ENCODE measurements around the gene MAN1C1.
"Not testable (repeated sequence)": the region's sequence is repeated elsewhere in the genome, so short reads cannot be mapped to it uniquely, and the experiment has no call there.

MAN1C1 gene

GRCh38 chr1:25683731-25684130, 67.1 kb downstream of the MAN1C1 start:
- no peak for DNase-seq

GRCh38 chr1:25684216-25684965, 67.8 kb downstream of the MAN1C1 start:
- no peak for DNase-seq

- DNase-seq, result no peak
These were observed 68.7 kb downstream of the MAN1C1 start for GRCh38 chr1:25685211-25685750.

- no peak for DNase-seq
These were observed 69.5 kb downstream of the MAN1C1 start for GRCh38 chr1:25685938-25686665.

GRCh38 chr1:25687221-25688017, 70.8 kb downstream of the MAN1C1 start:
- DNase-seq, result no peak

- no peak for DNase-seq
These were observed 72.0 kb downstream of the MAN1C1 start for GRCh38 chr1:25688390-25689119.

- no peak for DNase-seq
These were observed 73.2 kb downstream of the MAN1C1 start for GRCh38 chr1:25689686-25690381.

GRCh38 chr1:25690396-25690956, 73.9 kb downstream of the MAN1C1 start:
- no peak for DNase-seq

- DNase-seq, result no peak
These were observed 74.6 kb downstream of the MAN1C1 start for GRCh38 chr1:25691211-25691610.

GRCh38 chr1:25692560-25692959, 76.0 kb downstream of the MAN1C1 start:
- peak; percentile 15 to 25 for DNase-seq

GRCh38 chr1:25694167-25695007, 77.8 kb downstream of the MAN1C1 start:
- DNase-seq, result no peak

GRCh38 chr1:25695090-25695770, 78.6 kb downstream of the MAN1C1 start:
- no peak for DNase-seq

- DNase-seq, result no peak
These were observed 79.2 kb downstream of the MAN1C1 start for GRCh38 chr1:25695771-25696311.

- DNase-seq, result not testable (repeated sequence)
These were observed 80.1 kb downstream of the MAN1C1 start for GRCh38 chr1:25696643-25697042.

GRCh38 chr1:25697435-25698217, 81.0 kb downstream of the MAN1C1 start:
- DNase-seq, result peak in 1 of 2 donors; percentile 17

- no peak for DNase-seq
These were observed 81.7 kb downstream of the MAN1C1 start for GRCh38 chr1:25698252-25698651.

- not testable (repeated sequence) for DNase-seq
These were observed 82.5 kb downstream of the MAN1C1 start for GRCh38 chr1:25699059-25699458.

- DNase-seq, result no peak
These were observed 83.0 kb downstream of the MAN1C1 start for GRCh38 chr1:25699500-25700143.

Measured in CD4-positive, alpha-beta T cell treated with Interleukin-1 beta for 1 hour (primary cell).